GM10266 (cell line): ENCODE measurements around the gene CHURC1.

Source experiments
- DNase-seq: peaks from one replicate; pipeline ENCODE4 v3.0.0; 2012; ENCODE audit errors: extremely low spot score
- TF ChIP-seq, protein P1 (sequence below): IDR thresholded peaks from 2 replicates; pipeline ENCODE4 v1.5.1; 2012; ENCODE audit warnings: mild to moderate bottlenecking, low read depth; ENCODE audit not compliant: control insufficient read depth, insufficient read depth; ENCODE audit errors: missing control alignments

The CHURC1 gene

DNA sequence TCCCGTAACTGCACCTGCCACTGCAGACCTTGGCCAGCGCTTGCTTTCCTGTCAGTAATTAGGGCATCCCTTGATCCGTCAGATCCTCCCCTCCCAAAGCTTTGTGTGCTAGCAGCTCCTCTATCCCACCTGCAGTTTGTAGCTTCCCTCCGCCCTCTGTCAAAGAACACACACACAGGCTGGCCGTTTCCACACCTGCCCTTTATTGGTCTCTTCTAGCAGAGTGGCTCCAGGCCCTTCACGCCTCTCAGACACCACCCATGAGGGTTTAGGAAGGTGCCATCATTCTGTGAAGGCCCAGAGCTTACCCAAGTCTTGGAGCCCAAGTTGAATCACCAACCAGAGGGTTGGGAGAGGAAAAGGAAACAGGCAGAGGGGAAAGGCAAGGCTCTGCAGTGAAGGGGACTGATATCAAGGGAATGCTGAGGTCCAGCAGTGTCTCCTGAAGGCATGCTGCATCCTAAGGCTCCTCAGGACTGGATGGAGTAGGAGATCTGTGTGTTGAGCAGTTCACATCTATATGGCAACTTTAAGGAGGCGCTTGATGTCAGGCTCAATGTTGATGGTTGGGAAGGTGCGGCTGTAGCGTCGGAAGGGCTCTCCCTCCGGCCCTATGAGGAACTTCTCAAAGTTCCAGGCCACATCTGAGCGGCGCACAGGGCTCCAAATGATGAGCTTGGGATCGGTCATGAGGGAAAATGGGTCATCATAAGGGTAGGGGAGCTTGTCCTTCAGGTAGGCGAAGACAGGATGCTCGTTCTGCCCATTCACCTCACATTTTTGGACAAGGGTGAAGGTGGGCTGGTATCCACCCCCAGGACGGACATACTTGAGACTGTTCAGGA is 24.9 kb downstream of the CHURC1 start:
- TF ChIP-seq, protein P1, sequence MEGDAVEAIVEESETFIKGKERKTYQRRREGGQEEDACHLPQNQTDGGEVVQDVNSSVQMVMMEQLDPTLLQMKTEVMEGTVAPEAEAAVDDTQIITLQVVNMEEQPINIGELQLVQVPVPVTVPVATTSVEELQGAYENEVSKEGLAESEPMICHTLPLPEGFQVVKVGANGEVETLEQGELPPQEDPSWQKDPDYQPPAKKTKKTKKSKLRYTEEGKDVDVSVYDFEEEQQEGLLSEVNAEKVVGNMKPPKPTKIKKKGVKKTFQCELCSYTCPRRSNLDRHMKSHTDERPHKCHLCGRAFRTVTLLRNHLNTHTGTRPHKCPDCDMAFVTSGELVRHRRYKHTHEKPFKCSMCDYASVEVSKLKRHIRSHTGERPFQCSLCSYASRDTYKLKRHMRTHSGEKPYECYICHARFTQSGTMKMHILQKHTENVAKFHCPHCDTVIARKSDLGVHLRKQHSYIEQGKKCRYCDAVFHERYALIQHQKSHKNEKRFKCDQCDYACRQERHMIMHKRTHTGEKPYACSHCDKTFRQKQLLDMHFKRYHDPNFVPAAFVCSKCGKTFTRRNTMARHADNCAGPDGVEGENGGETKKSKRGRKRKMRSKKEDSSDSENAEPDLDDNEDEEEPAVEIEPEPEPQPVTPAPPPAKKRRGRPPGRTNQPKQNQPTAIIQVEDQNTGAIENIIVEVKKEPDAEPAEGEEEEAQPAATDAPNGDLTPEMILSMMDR = no peak
- DNase-seq = no peak

DNA sequence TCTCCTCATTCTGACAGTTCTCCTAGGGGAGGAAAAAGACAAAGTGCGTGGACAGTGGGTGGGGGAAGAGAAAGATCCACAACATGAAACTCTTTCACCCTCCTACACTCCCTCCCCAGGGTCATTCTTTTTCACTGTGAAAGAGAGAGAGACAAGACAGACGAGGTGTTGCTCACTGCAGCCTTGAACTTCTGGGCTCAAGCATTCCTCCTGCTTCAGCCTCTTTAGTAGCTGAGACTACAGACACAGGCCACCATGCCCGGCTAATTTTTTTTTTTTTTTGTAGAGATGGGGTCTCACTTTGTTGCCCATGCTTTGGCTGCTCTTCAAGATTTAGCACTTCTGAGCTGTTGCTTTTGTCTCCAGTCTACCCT is 25.5 kb downstream of the CHURC1 start:
- TF ChIP-seq, protein P1 = no peak
- no peak for DNase-seq

DNA sequence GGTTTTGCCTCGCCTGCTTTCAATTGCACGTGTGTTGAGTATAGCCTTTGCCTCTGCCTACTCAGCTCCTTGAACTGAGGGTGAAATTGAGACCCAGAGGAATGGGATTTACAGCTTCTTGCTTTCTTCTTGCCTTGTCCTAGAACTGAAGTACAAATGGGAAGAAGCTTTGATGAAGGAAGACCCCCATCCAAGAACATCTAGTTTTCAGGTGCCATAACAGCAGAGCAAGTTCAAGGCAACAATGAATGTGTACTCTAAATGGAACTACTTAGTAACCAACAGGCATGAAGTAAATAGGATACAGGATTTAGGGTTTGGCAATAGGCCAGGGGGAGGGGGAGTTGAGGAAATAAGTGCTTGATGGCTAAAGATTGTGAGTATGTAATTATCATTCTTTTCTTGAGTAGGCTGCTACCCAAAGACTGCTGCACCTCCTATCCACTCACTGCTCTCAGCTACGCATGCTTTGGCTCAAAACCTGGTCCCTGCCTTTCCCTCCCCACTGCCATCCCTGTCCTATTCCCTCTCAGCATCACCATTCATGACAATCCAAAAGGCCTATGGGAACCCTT is 26.2 kb downstream of the CHURC1 start:
- no peak for DNase-seq
- TF ChIP-seq, protein P1 = no peak

DNA sequence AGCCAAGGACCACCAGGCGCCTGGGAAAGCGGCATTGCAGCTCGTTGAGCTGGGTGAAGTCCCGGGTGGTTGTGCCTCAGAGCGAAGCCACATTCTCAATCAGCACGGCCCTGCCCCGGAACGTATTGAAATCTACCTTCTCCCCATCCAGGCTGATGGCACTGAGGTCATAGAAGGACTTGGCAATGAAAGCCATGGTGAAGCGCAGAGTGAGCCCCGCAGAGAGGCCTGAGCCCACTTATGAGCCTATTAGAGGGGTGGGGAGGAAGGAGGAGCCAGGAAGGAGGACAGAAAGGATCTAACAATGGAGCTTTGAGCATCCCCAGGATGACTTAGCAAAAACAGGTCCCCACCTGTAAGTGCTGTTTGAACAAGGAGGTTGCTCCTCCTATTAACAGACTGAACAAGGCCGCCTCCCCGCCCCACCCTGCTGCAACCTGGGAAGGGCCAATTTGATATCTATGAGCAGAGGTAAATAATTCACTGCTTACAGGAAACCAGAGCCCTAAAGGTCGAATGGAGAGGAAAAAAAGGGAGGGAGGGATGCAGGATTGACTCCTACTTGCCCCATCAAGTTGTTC is 28.4 kb downstream of the CHURC1 start, which contains the start of gene GPX2:
GPX2 (minus strand) TSS at position 215 of the 581 bp plus-strand sequence; CDS start at position 196, 19 bp downstream.
- TF ChIP-seq, protein P1 = no peak
- no peak for DNase-seq

DNA sequence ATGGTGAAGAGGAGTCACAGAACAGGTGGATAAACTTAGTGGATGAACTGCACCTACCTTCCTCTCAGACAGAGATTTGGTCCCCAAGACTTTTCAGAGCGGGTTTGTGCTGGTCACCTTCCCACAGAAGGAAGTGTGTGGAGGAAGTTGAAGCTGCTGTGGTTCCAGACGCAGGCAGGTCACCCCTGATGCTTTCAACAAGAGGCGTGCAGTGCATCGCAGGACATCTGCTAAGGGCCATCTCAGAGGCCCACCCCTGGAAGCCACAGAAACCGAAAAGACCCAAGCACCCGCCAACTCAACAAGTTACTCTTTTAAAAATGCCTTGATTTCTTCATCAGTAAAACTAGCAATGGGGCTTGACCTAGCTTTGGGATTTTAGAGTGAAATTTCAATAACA is 29.3 kb downstream of the CHURC1 start:
- DNase-seq = no peak
- TF ChIP-seq, protein P1 = no peak

DNA sequence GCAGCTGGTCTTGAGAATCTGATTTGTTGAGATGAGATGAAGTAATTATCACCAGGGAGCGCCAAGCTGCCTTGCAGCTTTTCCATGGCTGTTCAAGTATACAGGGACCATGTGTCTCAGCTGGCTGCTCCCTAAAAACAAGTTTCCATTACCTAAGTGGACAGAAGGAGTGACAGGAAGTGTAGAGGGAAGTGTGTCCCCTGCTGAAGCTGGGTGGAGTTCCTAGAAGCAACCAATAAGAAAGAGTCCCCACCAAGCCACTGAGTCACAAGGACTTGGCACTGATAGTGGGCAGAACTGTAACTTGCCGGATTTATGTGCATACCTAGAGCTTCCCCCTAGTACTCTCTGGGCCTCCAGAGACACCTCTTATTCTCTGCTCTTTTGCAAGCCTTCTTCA is 29.8 kb downstream of the CHURC1 start:
- TF ChIP-seq, protein P1 = no peak

DNA sequence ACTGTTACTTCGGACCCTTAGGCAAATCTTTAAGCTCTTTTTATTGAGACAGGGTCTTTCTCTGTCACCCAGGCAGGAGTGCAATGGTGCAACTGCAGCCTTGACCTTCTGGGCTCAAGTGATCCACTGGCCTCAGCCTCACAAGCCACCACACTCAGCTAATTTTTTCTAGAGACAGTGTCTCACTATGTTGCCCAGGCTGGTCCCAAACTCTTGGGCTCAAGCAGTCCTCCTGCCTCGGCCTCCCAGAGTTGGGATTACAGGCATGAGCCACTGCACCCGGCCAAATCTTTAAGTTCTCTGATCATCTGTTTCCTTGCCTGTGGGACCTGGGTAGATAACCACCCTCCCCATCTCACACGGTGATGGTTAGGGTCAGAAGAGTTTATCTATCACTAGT is 30.6 kb downstream of the CHURC1 start:
- TF ChIP-seq, protein P1 = no peak
- DNase-seq = no peak

More for the DNA sequence above, 29.8 kb downstream of the CHURC1 start:
- DNase-seq = no peak
